Measurements from ENCODE around the gene NODAL.
"Not testable (repeated sequence)": the region's sequence is repeated elsewhere in the genome, so short reads cannot be mapped to it uniquely, and the experiment has no call there.

The NODAL gene

DNA sequence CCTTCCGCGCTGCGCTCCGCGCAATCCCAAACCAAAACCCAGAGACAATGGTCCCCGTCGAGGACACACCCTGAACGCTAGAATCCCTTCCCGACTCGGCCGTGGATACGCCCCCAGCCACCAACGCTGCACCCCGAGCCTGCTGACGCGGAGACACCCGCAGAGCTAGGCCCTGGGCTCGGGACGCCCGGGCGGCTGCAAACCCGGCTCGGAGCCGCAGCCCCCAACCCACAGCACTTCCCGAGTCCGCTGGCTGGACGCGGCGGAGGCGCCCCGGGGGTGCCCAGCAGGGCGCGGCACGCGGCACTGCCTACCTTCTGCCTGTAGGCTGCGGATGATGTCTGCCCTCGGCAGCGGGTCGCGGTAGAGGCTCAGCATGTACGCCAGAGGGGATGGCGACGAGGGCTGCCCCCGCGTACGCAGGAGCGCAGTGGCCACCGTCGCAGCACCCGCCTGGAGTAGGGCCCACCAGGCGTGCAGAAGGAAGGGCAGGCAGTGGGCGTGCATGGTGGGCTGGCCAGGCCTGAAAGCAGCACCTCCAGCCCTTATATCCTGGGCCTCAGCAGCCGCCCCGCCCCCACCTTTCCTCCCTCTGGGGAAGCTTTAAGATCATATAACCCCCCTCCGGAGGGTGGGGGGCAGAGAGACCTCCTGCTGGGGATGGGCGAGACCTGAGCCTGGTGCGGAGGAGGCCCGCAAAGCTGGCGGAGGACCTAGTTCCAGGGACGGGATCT lies at the start of gene NODAL:
Gene NODAL (minus strand): TSS at position 521 of the 734 bp plus-strand sequence. CDS start 14 bp downstream, at position 507.
- no peak for DNase-seq

DNA sequence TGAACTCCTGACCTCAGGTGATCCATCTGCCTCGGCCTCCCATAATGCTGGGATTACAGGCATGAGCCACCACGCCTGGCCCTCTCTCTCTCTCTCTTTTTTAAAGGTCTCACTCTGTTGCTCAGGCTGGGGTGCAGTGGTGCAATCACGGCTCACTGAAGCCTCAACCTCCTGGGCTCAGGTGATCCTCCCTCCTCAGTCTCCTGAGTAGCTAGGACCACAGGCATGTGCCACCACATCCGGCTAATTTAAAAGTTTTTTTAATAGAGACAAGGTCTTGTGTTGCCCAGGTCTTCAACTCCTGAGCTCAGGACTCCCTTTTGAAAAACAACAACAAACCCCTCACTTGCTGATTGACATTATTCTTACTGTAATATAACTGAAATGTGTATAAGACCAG lies 48.7 kb upstream of the NODAL start:
- no peak for DNase-seq

DNA sequence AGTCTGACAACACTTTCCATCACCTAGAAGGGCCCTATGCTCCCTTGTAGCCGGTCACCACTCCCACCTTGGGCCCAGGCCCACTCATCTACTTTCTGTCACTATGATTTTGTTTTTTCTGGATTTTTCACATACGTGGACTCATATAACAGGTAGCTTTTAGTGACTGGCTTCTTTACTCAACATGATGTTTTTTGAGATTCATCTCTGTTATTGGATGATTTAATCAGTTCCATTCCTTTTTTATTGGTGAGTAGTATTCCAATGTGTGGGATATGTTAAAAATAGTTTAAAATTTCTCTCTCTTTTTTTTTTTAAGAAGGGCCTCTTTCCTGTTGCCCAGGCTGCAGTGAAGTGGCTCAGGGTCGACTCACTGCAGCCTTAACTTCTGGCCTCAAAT lies 46.3 kb upstream of the NODAL start:
- no peak for DNase-seq

DNA sequence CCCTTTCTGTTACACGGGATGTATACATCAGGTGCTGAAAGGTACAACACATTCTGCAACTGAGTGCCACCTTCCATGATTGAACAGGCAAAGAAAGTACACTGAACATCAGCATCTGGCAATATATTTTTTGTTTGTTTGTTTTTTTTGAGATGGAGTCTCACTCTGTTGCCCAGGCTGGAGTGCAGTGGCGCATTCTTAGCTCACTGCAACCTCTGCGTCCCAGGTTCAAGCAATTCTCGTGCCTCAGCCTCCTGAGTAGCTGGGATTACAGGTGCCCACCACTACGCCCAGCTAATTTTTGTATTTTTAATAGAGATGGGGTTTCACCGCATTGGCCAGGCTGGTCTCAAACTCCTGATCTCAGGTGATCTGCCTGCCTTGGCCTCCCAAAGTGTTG lies 42.4 kb upstream of the NODAL start:
- not testable (repeated sequence) for DNase-seq

DNA sequence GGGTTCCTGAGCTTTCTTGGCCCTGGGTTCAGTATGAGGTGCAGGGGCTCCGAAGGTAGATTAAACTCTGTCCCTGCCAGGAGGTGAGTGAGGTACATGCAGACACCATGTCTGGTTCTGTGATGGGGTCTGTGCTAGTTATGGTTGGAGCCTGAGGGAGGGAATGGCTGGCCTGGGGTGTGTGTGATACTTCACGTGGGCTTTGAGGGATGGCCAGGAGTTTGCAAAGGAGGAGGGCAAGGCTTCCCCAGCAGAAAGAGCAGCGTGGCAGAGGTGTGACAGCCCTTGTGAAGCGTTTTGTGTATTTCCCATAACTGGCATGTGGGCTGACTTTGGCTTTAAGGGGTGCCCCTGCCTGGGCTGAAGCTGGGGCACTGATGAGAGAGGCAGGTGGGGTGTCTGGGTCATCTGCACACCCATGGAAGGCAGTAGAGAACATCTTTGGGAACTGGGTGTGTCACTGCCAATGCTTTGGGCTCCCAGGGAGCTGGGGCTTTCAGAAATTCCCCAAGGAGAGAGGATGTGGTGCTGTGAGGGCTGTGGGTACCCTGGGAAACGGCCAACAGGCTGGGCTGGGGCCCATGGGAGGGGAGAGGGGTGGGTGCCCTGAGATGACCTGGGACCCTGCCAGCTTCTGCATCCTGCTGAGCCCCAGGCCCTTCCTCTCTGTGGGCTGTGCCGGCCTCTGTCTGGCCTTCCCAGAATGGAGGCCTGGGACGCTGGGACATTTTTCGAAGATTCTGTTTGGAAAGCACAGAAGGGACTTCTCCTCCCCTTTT lies 41.7 kb upstream of the NODAL start:
- no peak for DNase-seq

DNA sequence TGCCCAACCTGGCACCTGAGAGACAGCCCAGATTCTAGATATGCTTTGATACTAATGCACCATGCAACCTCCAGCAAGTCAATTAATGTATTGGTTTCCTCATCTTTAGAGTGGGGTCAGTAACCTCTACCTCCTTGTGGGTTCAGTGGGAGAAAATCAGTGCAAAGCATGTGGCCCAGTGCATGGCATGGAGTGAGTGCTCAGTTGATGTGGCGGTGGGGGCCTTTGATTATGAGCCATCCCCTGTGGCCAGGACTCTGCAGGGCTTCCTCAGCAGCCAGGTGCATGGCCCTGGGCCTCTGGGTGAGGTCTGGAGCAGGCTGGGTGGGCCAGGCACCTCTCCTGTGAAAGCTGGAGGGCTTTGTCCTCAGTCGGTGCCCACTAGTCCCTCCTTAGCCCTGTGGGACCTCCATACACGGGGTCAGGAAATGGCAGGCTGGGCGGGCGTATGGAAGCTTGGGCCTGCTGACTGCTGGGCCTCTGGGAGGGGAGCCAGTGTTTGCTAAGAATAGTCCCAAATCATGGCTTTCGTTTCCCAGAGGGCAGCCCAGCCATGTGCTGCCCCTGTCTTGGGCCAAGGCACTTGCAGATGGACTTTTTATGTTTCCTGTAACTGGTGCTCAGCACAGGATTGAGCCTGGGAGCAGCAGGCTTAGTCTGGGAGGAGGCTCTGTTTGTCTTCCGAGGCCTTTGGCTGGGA lies 40.5 kb upstream of the NODAL start:
- DNase-seq: no peak

DNA sequence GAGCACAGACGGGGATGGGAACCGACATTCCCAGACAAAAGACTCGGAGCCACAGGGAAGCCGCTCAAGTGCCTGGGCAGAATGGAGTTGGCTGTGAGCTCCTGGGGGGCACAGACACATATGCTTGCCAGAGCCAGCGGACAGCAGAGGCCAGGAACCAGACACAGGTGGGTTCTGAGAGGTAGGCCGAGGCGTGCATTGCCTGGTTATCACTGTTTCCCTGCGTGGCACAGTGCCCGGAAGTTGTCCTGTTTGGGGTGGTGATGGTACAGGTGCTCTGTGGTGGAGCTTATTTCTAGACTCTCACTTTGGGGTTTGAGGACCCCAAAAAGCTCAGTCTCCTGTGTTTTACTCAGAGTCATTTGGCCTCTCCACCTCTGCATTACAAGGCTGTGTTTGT lies 39.6 kb upstream of the NODAL start:
- no peak for DNase-seq

DNA sequence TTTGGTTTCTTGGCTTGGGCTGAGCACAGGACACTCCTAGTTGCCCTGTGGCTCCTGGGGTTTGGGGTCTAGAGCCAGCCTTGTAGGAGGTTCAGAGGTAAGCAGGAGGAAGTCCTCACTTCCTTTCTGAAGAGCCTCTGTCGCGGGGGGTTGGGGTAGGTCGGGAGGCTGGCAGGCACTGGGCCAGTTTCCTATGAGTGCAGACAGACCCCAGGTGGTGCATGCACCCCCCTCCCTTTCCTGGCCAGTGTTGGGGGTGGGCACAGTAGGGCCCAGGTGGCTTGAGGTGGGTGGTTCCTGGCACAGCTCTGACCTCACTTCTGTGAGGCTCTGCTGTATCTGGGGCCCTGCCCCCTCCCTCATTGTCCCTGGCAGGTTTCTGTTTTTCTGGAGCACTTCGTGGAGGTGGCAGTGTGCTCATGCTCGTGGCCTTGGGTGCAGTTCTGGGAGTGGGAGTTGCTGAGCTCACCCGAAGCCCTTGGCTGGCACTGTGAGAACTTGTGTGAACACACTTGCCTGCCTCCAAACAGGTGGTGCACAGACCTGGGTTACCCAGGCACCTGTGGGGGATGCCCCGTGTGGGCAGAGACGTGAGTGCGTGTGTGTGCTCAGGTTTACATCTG lies 38.9 kb upstream of the NODAL start:
- DNase-seq: no peak

DNA sequence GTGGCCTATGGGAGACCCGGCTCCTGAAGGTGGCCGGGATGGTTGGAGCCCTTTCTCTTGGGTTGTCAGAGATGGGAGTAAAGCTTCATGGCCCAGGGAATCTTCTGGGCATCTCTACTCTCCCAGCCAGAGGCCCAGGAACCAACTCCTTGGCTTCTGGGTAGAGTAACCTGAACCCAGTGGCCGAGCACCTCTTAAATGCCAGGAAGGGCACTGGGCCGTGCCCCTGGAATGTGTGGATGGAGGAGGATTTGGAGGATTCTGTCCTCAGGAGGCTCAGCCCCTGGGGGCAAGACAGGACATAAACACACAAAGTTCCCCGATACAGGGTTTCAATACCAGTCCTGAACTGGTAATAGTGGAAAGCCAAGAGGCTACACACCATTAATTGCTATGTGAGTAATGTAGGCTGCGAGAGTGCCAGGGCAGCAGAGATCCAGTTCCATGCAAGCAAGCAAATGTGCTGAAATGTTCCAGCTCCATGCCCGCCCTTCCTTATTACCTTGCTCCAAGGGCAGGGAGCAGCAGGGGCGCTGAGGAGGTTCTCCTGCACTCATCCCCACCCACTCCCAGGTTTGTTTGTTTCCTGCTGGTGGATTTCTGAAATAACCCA lies 38.3 kb upstream of the NODAL start:
- DNase-seq: no peak

DNA sequence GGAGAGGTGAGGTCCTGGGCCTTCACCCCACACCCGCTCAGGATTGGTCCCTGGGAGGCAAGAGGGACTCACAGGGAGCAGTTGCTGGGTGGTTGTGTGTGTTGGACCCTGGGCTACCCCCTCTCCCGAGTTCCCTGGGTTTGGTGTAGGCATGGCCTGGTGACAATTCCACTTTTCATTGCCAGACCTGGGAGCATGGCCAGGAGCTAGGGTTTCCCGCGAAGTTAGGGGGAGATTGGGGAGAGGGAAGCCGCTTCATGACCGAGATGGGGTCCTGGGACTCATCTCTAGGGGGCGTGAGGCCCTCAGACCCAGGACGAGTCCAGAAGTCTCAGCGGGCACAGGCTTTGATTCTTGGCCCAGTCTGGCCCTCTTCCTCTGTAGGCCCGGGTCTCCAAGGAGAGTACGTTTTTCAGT lies 37.7 kb upstream of the NODAL start:
- no peak for DNase-seq

DNA sequence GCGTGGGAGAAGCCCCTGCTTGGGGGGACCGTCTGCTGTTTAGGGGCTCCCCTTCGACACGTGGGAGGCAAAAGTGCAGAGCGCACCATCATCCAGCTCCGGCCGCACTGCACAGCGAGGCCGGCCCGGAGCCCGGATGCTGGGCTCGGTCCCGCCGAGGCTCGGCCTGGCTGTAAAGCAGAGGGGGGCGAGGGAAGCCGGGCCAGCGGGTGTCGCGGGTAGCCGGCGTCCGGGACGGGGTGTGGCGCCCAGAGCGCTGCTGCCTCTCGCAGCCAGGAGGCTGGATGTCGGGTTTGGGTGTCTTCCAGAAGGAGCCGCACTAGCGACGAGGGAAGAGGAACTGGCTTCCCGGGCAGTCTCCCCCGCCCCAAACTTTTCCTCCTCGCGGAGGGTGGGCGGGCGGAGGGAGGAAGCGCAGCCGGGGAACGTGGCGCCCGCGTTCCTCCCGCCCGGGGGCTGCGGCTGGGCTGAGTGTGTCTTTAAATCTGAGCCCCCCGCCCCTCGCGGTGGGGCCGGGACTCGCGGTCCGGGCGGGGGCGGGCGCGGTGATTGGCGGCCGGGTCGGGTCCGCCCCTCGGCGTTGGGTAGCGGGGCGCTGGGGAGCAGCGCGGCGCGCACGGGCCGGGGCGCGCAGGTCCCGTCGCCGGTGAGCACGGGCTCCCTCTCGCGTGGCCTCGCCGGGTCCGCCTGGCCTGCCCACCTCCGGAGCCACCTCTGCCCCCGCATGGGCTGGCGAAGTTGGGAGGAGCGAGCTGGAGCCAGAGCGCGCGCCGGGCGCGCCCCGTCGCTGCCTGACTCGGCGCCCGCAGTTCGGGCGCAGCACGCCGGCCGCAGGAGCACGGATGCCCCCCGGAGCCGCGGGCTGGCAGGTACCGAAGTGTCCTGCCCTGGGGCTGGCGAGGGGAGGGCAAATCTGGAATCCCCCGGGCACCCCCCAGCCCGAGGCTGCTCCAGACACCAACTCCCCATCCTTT lies 37.0 kb upstream of the NODAL start, which contains the start of gene PALD1:
Gene PALD1 (plus strand): TSS at position 577 of the 974 bp plus-strand sequence. CDS start 47,185 bp downstream, outside the sequence.
- peak; percentile 17 for DNase-seq

DNA sequence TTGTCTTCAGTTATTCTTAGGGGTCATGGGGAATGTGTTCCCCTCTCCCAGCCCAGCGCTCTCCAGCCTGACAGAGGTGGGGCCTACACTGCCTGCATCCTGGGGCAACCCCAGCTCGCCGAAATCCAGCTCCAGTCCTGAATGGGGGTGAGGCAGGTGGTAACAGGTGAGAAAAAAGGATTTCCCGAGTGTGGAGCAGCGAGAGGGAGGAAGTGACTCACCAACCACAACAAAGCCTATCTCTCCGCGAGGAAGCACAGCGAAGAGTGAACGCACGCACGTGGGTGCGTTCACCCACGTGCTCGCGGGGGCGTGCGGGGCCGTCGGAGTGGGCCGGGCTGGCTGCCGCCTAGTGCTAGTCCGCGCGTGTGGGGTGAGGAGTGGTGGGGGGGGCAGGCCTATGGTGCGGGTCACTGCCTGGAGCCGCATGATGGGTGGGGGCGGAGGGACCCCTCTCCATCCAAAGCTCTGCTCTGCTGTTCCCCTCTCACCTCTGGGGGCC lies 36.2 kb upstream of the NODAL start:
- DNase-seq: no peak

DNA sequence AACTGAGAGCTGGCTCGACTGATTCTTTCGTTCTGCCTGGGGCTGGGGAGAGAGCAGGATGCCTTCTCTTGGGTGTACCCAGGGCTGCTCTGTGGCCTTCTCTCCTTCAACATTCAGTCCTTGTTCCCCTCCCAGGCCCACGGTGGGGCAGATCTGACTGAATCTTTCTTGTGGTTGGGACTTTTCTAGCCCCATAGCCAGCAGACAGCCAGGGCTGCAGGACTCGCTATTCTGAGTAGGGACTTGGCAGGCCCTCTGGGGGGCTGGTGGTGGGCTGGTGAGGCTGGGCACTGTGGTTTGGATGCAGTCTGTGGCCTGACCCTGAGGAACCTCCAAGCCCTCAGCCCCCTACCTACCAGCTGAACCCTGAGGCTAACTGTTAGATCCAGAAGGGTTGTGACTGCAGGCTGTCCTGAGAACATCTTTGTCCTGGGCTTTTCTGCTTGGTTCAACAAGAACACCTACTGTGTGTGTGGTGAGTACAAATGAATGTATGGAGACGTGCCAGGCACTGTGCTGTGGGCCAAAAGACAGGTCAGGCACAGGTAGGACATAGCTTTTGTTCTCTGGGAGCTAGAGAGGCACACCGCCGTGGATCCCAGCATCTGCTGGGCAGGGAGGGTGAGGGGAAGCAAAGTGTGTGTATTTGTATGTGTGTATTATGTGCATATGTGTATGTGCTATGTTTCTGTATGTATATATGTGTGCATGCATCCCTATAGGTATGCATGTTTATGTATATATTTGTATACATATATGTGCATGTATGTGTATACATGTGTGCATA lies 35.0 kb upstream of the NODAL start:
- DNase-seq: no peak

DNA sequence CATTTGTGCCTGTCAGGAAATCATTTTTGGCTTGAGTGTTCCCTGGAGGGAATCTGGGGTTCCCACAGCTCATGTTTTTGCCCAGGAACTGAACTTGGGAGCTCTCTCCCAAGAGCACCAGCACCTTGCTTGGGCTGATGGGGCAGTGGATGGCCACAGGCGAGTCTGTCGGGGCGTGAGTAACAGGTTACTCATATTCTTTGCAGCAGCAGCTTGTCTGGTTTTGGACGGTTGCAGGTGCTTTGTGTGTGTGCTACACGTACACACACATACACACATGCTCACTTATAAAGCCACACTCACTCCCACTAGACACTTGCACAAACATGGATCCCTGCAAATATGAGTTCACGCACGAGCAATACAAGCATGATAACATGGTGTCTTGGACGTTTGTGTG lies 34.2 kb upstream of the NODAL start:
- no peak for DNase-seq

DNA sequence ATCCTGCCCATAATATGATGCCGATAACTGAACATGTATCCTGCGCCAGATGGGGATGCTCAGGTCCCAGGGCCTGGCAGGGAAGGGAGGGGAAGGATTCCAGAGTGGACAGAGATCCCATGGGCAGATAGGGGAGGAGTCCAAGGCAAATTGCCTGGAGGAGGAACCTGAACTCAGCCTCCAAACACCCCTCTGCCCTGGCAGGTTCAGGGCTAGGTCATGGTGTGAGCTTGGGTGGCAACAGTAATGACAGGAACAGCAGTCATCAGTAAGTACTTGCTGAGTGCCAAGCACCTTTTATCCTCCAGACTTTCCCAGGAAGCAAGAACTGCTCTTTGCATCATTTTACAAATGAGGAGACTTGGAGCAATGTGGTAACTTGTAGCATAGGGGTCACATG lies 33.3 kb upstream of the NODAL start:
- DNase-seq: no peak

DNA sequence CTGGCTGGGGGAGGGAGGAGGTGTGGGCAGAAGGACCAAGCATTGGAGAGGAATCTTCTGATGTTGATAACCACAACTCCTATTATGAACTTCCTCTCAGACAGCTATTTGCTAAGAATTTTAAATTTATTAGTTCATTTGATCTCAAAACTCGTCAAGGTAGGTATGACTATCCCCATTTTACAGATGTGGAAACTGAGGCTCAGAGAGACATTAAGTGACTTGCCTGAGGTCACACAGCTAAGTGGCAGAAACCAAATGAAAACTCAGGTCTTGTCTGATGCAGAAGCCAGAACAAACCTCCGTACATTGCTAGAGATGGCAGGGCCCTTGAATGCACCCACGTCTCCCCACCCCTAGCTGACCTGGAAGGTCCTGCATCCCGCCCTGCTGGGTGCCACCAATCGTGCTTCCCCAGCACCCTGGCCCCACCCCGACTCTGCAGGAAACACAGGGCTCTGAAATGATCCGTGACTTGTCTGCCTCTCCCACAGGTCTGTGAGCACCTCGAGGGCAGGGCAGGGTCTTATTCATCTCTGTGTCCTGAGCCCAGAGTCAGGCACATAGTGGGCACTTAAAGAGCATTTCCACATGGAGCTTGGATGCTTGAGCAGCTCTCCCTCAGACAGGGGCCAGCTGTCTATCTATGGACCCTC lies 31.4 kb upstream of the NODAL start:
- DNase-seq: no peak

DNA sequence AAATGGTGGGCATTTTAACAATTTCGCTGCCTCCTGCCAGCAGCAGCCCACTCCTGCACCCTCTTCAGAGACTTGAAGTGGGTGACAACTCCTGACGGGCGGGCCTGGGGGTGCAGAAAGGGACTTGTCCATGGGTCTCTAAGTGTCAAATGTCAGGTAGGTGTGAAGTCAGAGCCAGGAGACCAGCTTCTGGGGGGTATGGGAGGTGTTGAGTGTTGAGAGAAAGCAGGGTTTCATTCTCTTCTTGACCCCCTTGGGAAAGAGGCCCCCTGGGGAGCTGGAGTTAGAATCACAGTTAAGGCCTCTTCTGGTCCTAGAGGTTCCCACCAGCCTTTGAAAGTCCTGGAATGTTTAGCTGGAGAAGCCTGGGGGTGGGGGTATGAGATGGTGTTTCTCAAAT lies 25.5 kb upstream of the NODAL start:
- DNase-seq: no peak

DNA sequence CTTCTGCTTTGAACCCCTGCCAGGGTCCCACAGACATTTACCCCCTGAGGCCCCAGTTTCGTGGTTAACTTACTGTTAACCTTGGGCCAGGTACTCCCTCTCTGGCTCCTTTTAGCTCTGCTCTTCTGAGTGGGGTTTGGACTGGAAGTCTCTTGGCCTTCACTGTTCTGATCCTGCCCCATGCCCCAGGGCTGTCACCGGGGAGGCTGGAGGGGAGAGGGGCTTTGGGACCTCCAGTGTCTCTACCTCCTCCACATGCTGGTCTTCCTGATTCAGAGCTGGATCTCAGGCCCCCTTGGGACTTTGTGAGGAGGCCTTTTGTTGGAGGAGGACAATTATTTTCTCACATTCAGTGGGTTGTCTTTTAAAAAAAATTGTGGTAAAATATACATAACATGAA lies 24.4 kb upstream of the NODAL start:
- no peak for DNase-seq

DNA sequence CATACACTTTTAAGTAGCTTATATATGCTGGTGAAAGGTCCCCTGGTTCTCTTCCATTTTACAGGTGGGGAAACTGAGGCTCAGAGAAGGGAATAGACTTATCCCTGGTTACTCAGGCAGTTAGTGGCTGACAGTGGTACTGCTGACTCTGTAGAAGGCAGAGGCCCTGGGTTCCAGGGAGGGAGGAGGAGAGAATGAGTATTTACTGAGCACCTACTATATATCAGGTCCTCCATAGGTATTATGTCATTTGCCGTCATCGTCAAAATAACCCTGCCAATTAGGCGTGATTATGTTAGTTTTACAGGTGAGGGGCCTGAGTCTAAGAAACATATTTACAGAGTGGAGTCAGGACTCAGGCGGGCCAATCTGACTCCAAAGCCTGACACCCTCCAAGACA lies 23.8 kb upstream of the NODAL start:
- DNase-seq: no peak

Measured in NCI-H1436 (cell line).